PC-3 (cell line): ENCODE results near the gene VEGFD. TPM values are rescaled to one million over a fixed set of nuclear protein-coding genes. Genes with fewer than 3 reads are reported as not detected.

Experiments
- ATAC-seq: fragments of 200-7000 bp; cut with Tn5 transposase; 2 replicates; pipeline ENCODE4 v1.9.1; 2020; ENCODE audit warnings: mild to moderate bottlenecking, moderate library complexity
- BruUV-seq: library from RNA; stranded (reverse); fragments of 400-500 nt; replicated peaks from 2 replicates; lab custom pipeline; 2021; lab: Mats Ljungman, UMichigan
- CTCF ChIA-PET: fragments of 300-600 bp; sonication (Branson Sonifier 250); formaldehyde crosslinking; loops from one replicate; lab custom pipeline; 2022; ENCODE audit warnings: antibody characterized with exemption; lab: Charles Lee
- POLR2A ChIA-PET: fragments of 300-600 bp; sonication (Branson Sonifier 250); formaldehyde crosslinking; loops from one replicate; lab custom pipeline; 2022; ENCODE audit warnings: antibody characterized with exemption; ENCODE audit not compliant: unreplicated experiment; lab: Charles Lee
- DNase-seq: peaks from one replicate; pipeline ENCODE4 v3.0.0-alpha.2; 2015
- H2AFZ ChIP-seq: fragments of 300-600 bp; sonication (generic); 2 replicates; pipeline ENCODE4 v1.6.0; 2016; ENCODE audit warnings: antibody characterized with exemption, low read length
- H3F3A ChIP-seq: fragments of 300-600 bp; sonication (generic); one replicate; pipeline ENCODE4 v1.6.0; 2017; ENCODE audit warnings: antibody characterized with exemption, low read length, control low read depth, mild to moderate bottlenecking; ENCODE audit not compliant: unreplicated experiment
- H3K27ac ChIP-seq: fragments of 300-600 bp; sonication (generic); 2 replicates; pipeline ENCODE4 v1.5.1; 2016; ENCODE audit warnings: mild to moderate bottlenecking, low read length
- H3K27me3 ChIP-seq: fragments of 300-600 bp; sonication (generic); 2 replicates; pipeline ENCODE4 v1.6.1; 2016; ENCODE audit warnings: low read length, mixed read lengths
- H3K36me3 ChIP-seq: fragments of 300-600 bp; sonication (generic); 2 replicates; pipeline ENCODE4 v1.6.1; 2016; ENCODE audit warnings: low read depth, mixed run types, low read length, mixed read lengths
- H3K4me1 ChIP-seq: fragments of 300-600 bp; sonication (generic); 2 replicates; pipeline ENCODE4 v1.5.1; 2016; ENCODE audit warnings: low read length; ENCODE audit not compliant: insufficient read depth
- H3K4me2 ChIP-seq: fragments of 300-600 bp; sonication (generic); 2 replicates; pipeline ENCODE4 v1.6.0; 2016; ENCODE audit warnings: low read length
- H3K4me3 ChIP-seq: fragments of 300-600 bp; sonication (generic); 2 replicates; pipeline ENCODE4 v1.5.1; 2016; ENCODE audit warnings: mild to moderate bottlenecking, low read length, mixed read lengths
- H3K79me2 ChIP-seq: fragments of 300-600 bp; sonication (generic); 2 replicates; pipeline ENCODE4 v1.6.1; 2017; ENCODE audit warnings: low read length, mixed read lengths
- H3K9ac ChIP-seq: fragments of 300-600 bp; sonication (generic); 2 replicates; pipeline ENCODE4 v1.6.0; 2016; ENCODE audit warnings: mild to moderate bottlenecking, low read length
- H3K9me2 ChIP-seq: fragments of 300-600 bp; sonication (generic); replicated peaks from 2 replicates; pipeline ENCODE4 v1.6.1; 2016; ENCODE audit warnings: mixed run types, low read length, mixed read lengths
- H3K9me3 ChIP-seq: fragments of 300-600 bp; sonication (generic); 2 replicates; pipeline ENCODE4 v1.6.1; 2016; ENCODE audit warnings: low read length, mixed read lengths
- H4K20me1 ChIP-seq: fragments of 300-600 bp; sonication (generic); 2 replicates; pipeline ENCODE4 v1.6.1; 2016; ENCODE audit warnings: low read length, mixed read lengths
- EZH2 ChIP-seq: fragments of 300-600 bp; sonication (generic); IDR thresholded peaks from one replicate; pipeline ENCODE4 v1.6.1; 2017; ENCODE audit warnings: antibody characterized with exemption, mild to moderate bottlenecking, low read length; ENCODE audit not compliant: unreplicated experiment
- EZH2phosphoT487 ChIP-seq: fragments of 300-600 bp; sonication (generic); IDR thresholded peaks from 2 replicates; pipeline ENCODE4 v1.6.1; 2018; ENCODE audit warnings: mild to moderate bottlenecking, antibody characterized with exemption, low read length, borderline replicate concordance
- intact Hi-C: fragments of 100-400 bp; cut with micrococcal nuclease; formaldehyde crosslinking; loops from 2 replicates; pipeline ENCODE4 v1.9.0; 2023
- total RNA-seq: library from RNA; depleted of rRNA; stranded (reverse); fragments of >200 nt; gene quantifications from 2 replicates; pipeline ENCODE4 v1.2.3, GENCODE V29; 2014
- TF ChIP-seq, protein P1 (sequence below): fragments of 300-600 bp; sonication (generic); conservative IDR thresholded peaks from 2 replicates; pipeline ENCODE4 v1.5.1; 2017; ENCODE audit warnings: antibody characterized with exemption, low read depth, mild to moderate bottlenecking, low read length

VEGFD gene
- total RNA-seq, 1 experiment from 2014 or later = not detected

DNA sequence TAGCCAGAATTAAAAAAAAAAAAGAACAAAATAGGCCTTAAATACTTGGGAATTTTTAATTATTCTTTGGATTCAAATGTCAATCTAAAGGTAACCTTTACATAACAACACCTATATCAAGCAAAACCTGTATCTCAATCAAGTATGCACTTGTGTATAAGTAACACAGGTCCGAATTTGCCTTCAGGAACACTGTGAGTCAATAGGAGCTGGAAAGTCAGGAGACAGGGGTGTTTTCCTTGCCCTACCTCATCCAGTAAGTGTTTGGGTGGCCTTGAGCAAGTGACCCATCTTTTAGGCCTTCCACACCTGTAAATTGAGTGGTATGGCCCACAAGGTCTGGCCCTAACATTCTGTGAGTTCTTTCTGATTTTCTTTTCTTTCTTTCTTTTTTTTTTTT is 40.8 kb upstream of the VEGFD start:
- no peak overlapping the region for H2AFZ ChIP-seq
- no peak overlapping the region for H3K4me3 ChIP-seq
- H3K79me2 ChIP-seq = no peaks in the 10 kb centered on the region
- H3K27me3 ChIP-seq = no peaks in the 10 kb centered on the region
- no peak overlapping the region for H3K27ac ChIP-seq
- BruUV-seq = no TSS peak
- intact Hi-C loops = no loop called here
- no peaks in the 10 kb centered on the region for H3F3A ChIP-seq
- no peak overlapping the region for H3K4me2 ChIP-seq
- no peaks in the 10 kb centered on the region for H3K4me1 ChIP-seq
- no peaks in the 10 kb centered on the region for H3K9me2 ChIP-seq
- H4K20me1 ChIP-seq = no peaks in the 10 kb centered on the region
- DNase-seq (no peak), ATAC-seq (no peak)
- H3K36me3 ChIP-seq = no peaks in the 10 kb centered on the region; the same call in 1 of the 2 replicates
- TF ChIP-seq EZH2 (no peak), EZH2phosphoT487 (no peak)
- TF ChIP-seq, protein P1, sequence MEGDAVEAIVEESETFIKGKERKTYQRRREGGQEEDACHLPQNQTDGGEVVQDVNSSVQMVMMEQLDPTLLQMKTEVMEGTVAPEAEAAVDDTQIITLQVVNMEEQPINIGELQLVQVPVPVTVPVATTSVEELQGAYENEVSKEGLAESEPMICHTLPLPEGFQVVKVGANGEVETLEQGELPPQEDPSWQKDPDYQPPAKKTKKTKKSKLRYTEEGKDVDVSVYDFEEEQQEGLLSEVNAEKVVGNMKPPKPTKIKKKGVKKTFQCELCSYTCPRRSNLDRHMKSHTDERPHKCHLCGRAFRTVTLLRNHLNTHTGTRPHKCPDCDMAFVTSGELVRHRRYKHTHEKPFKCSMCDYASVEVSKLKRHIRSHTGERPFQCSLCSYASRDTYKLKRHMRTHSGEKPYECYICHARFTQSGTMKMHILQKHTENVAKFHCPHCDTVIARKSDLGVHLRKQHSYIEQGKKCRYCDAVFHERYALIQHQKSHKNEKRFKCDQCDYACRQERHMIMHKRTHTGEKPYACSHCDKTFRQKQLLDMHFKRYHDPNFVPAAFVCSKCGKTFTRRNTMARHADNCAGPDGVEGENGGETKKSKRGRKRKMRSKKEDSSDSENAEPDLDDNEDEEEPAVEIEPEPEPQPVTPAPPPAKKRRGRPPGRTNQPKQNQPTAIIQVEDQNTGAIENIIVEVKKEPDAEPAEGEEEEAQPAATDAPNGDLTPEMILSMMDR = no peak
- CTCF ChIA-PET = no interaction called here
- no peaks in the 10 kb centered on the region for H3K9me3 ChIP-seq
- no peak overlapping the region for H3K9ac ChIP-seq
- POLR2A ChIA-PET = no interaction called here

DNA sequence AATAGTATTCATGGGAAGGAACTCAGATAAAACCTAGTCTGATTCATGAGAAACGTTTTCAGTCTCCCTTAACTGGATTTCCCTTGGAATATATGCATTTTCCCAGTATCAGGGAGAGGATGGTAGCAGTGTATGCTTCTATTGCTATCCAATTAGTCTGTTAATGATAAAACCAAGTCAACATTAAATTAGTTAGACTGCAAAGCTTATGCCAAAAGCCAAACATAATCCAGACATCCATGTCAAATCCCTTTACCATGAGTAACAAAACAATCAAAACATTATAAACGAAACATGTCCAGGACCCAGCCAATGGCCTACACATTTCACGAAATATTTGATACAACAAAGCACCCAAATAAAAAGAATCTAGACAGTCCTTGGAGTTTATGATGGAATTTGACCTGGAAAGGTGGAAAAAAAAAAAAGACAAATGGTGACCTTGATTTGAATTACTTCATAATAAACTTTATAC is 34.5 kb upstream of the VEGFD start:
- Histone ChIP-seq H3K4me1 (no peaks in the 10 kb centered on the region), H3K9me3 (no peaks in the 10 kb centered on the region), H3K4me3 (no peak overlapping the region), H2AFZ (no peak overlapping the region), H3K27ac (no peak overlapping the region), H3K79me2 (no peaks in the 10 kb centered on the region), H3K9me2 (no peaks in the 10 kb centered on the region), H4K20me1 (no peaks in the 10 kb centered on the region), H3K27me3 (no peaks in the 10 kb centered on the region), H3F3A (no peaks in the 10 kb centered on the region), H3K9ac (no peak overlapping the region), H3K36me3 (no peaks in the 10 kb centered on the region), H3K4me2 (no peak overlapping the region)
- no TSS peak for BruUV-seq
- no peak for DNase-seq
- no peak for ATAC-seq
- intact Hi-C loops = no loop called here
- TF ChIP-seq, protein P1 = no peak
- TF ChIP-seq EZH2phosphoT487 = no peak
- no peak for TF ChIP-seq EZH2
- POLR2A ChIA-PET = no interaction called here
- CTCF ChIA-PET = no interaction called here

DNA sequence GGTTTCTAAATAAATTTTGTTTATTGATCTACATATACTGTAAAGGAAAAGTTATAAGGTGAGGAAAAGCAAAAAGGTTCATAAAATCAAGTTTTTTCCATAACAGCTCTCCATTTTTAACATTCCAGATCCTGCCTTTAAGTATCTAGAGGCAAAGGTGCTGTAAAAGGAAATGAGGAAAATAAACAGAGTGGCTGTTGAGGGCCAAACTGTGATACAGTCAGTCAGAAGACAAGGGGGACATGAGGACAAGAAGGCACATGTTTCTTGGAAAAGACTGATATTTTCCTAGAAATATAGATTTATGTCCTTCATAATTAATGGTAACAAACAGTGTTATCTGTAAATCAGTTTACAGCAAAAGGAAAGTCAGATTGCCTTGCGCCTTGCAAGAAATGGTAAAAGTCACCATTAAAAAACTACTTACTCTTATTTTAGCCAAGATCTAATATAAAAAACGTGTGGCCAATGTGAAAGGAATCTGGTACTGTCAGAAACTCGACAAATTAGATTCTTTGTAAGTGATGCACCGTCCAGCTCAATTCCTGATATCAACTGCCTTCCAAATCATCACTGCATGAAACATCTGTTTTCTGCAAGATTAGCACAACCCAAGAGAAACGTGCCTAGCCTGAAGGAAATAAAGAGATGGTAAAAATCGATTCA is 34.0 kb upstream of the VEGFD start:
- ATAC-seq (no peak), DNase-seq (no peak)
- intact Hi-C loops = no loop called here
- Histone ChIP-seq H3K27me3 (no peaks in the 10 kb centered on the region), H2AFZ (no peak overlapping the region), H3K4me2 (no peak overlapping the region), H3K27ac (no peak overlapping the region), H3K9me2 (no peaks in the 10 kb centered on the region), H3K4me3 (no peak overlapping the region), H3K9me3 (no peaks in the 10 kb centered on the region), H4K20me1 (no peaks in the 10 kb centered on the region), H3K79me2 (no peaks in the 10 kb centered on the region), H3K4me1 (no peaks in the 10 kb centered on the region), H3K9ac (no peak overlapping the region), H3F3A (no peaks in the 10 kb centered on the region), H3K36me3 (no peaks in the 10 kb centered on the region)
- no peak for TF ChIP-seq EZH2phosphoT487
- no peak for TF ChIP-seq EZH2
- TF ChIP-seq, protein P1 = no peak
- ChIA-PET CTCF (no interaction called here), POLR2A (no interaction called here)
- BruUV-seq = no TSS peak
